H1 (cell line): ENCODE measurements around the gene ACMSD. TPM values are rescaled to one million over a fixed set of nuclear protein-coding genes. Genes with fewer than 3 reads are reported as not detected.

Experiments
- CTCF ChIA-PET: fragments of 300-600 bp; sonication (Branson Sonifier 250); formaldehyde crosslinking; loops from one replicate; lab custom pipeline; 2021; ENCODE audit not compliant: partially characterized antibody; lab: Charles Lee
- POLR2A ChIA-PET: fragments of 300-600 bp; sonication (Branson Sonifier 250); formaldehyde crosslinking; loops from one replicate; lab custom pipeline; 2021; ENCODE audit warnings: inconsistent platforms; ENCODE audit not compliant: partially characterized antibody; lab: Charles Lee
- DNase-seq, 2 experiments: peaks; one replicate each; pipeline versions ENCODE4 v3.0.0 to v3.0.0-alpha.2; 2010 to 2022; ENCODE audit warnings: low spot score in 2 of 2, low read depth in 1 of 2, mixed read lengths in 1 of 2
- FAIRE-seq: peaks from 2 replicates; lab custom pipeline; 2011; peaks lifted over from hg19 to GRCh38; lab: Jason Lieb, UNC
- H2AFZ ChIP-seq: 2 replicates; pipeline ENCODE4 v1.8.1; 2012; ENCODE audit warnings: low read length, inconsistent platforms
- H2AK5ac ChIP-seq: 2 replicates; pipeline ENCODE4 v1.6.1; 2013; ENCODE audit warnings: low read depth, low read length
- H2BK120ac ChIP-seq: replicated peaks from 2 replicates; pipeline ENCODE3; 2013; ENCODE audit warnings: low read depth, low read length, inconsistent platforms
- H2BK12ac ChIP-seq: 2 replicates; pipeline ENCODE4 v1.6.1; 2013; ENCODE audit warnings: low read depth, low read length
- H2BK15ac ChIP-seq: 2 replicates; pipeline ENCODE4 v1.6.1; 2013; ENCODE audit warnings: low read length
- H2BK20ac ChIP-seq: 2 replicates; pipeline ENCODE4 v1.6.1; 2013; ENCODE audit warnings: low read length
- H2BK5ac ChIP-seq: 2 replicates; pipeline ENCODE4 v1.6.1; 2013; ENCODE audit warnings: low read depth, low read length
- H3K14ac ChIP-seq: 2 replicates; pipeline ENCODE4 v1.6.1; 2013; ENCODE audit warnings: inconsistent platforms; ENCODE audit not compliant: insufficient read length
- H3K18ac ChIP-seq: 2 replicates; pipeline ENCODE4 v1.6.1; 2013; ENCODE audit warnings: low read length; ENCODE audit errors: extremely low read depth
- H3K23ac ChIP-seq: 2 replicates; pipeline ENCODE4 v1.6.1; 2013; ENCODE audit warnings: inconsistent platforms; ENCODE audit not compliant: insufficient read length
- H3K23me2 ChIP-seq: 2 replicates; pipeline ENCODE4 v1.6.1; 2013; ENCODE audit warnings: low read depth, low read length
- H3K27ac ChIP-seq: 2 replicates; pipeline ENCODE4 v1.6.1; 2011; ENCODE audit warnings: low read depth, low read length, inconsistent platforms
- H3K27me3 ChIP-seq, 4 experiments: replicated peaks in 1 of 4; 1 replicate in 1 of 4; 2 replicates in 3 of 4; pipeline versions ENCODE4 v1.6.1 to v1.8.1; 2011 to 2013; ENCODE audit warnings: low read length in 3 of 4, mild to moderate bottlenecking in 3 of 4, inconsistent platforms in 2 of 4, mixed read lengths in 2 of 4, moderate library complexity in 1 of 4; ENCODE audit not compliant: control insufficient read depth in 3 of 4, insufficient read depth in 3 of 4; ENCODE audit errors: extremely low read depth in 1 of 4
- H3K36me3 ChIP-seq, 4 experiments: 2 replicates each; pipeline versions ENCODE4 v1.6.1 to v1.8.1; 2011 to 2013; ENCODE audit warnings: mild to moderate bottlenecking in 4 of 4, low read length in 3 of 4, moderate library complexity in 2 of 4, control low read depth in 1 of 4, inconsistent platforms in 1 of 4; ENCODE audit not compliant: insufficient read depth in 4 of 4, control insufficient read depth in 2 of 4
- H3K4ac ChIP-seq: replicated peaks from 2 replicates; pipeline ENCODE3; 2013; ENCODE audit warnings: low read length, low read depth, mixed read lengths, inconsistent platforms; ENCODE audit not compliant: insufficient read length
- H3K4me1 ChIP-seq, 4 experiments: replicated peaks in 1 of 4; 1 replicate in 1 of 4; 2 replicates in 3 of 4; pipeline versions ENCODE4 v1.6.1 to v1.8.1; 2011 to 2013; ENCODE audit warnings: low read length in 3 of 4, inconsistent platforms in 2 of 4, mixed read lengths in 1 of 4; ENCODE audit not compliant: insufficient read depth in 4 of 4, control insufficient read depth in 3 of 4
- H3K4me2 ChIP-seq, 2 experiments: 2 replicates each; pipeline versions ENCODE4 v1.6.1 to v1.8.1; 2011 to 2013; ENCODE audit warnings: low read depth in 2 of 2, low read length in 2 of 2, control low read depth in 1 of 2, inconsistent platforms in 1 of 2, mild to moderate bottlenecking in 1 of 2; ENCODE audit not compliant: insufficient read depth in 1 of 2
- H3K4me3 ChIP-seq, 4 experiments: fragments of 200-600, 300-600 bp in 1 of 4; sonication (generic), shearing (Covaris generic), sonication (Bioruptor Twin) in 1 of 4; 2 replicates each; pipeline versions ENCODE4 v1.5.1 to v1.8.1; 2011 to 2016; ENCODE audit warnings: low read length in 4 of 4, low read depth in 3 of 4, control low read depth in 2 of 4, inconsistent platforms in 2 of 4, mild to moderate bottlenecking in 2 of 4, mixed read lengths in 1 of 4, moderate library complexity in 1 of 4; ENCODE audit not compliant: insufficient read depth in 2 of 4; ENCODE audit errors: extremely low read depth in 1 of 4
- H3K56ac ChIP-seq: replicated peaks from 2 replicates; pipeline ENCODE3; 2013; ENCODE audit warnings: low read depth, mild to moderate bottlenecking, mixed read lengths, low read length, inconsistent platforms; ENCODE audit not compliant: insufficient read length
- H3K79me1 ChIP-seq: 2 replicates; pipeline ENCODE4 v1.6.1; 2013; ENCODE audit warnings: low read depth, low read length, control low read depth
- H3K79me2 ChIP-seq, 2 experiments: 2 replicates each; pipeline versions ENCODE4 v1.6.1 to v1.8.1; 2012 to 2013; ENCODE audit warnings: low read length in 2 of 2, mild to moderate bottlenecking in 2 of 2, inconsistent platforms in 1 of 2; ENCODE audit not compliant: insufficient read depth in 2 of 2, control insufficient read depth in 1 of 2
- H3K9ac ChIP-seq, 4 experiments: replicated peaks in 1 of 4; 1 replicate in 1 of 4; 2 replicates in 3 of 4; pipeline versions ENCODE4 v1.6.1 to v1.8.1; 2011 to 2013; ENCODE audit warnings: low read depth in 3 of 4, low read length in 3 of 4, control low read depth in 2 of 4, mild to moderate bottlenecking in 2 of 4, moderate library complexity in 2 of 4, inconsistent platforms in 1 of 4; ENCODE audit errors: extremely low read depth in 1 of 4
- H3K9me3 ChIP-seq, 2 experiments: 2 replicates each; pipeline versions ENCODE4 v1.6.1 to v1.8.1; 2012 to 2013; ENCODE audit warnings: mild to moderate bottlenecking in 2 of 2, moderate library complexity in 2 of 2, control low read depth in 1 of 2, inconsistent platforms in 1 of 2, low read depth in 1 of 2, low read length in 1 of 2, mixed read lengths in 1 of 2; ENCODE audit not compliant: insufficient read depth in 2 of 2
- H4K20me1 ChIP-seq, 2 experiments: replicated peaks in 1 of 2; 2 replicates each; pipeline versions ENCODE3 to v1.8.1; 2011 to 2013; ENCODE audit warnings: inconsistent platforms in 2 of 2, low read length in 2 of 2, mild to moderate bottlenecking in 1 of 2; ENCODE audit not compliant: insufficient read depth in 2 of 2, control insufficient read depth in 1 of 2
- H4K5ac ChIP-seq: 2 replicates; pipeline ENCODE4 v1.6.1; 2013; ENCODE audit warnings: low read length, low read depth, mixed read lengths, inconsistent platforms; ENCODE audit not compliant: insufficient read length
- H4K8ac ChIP-seq: 2 replicates; pipeline ENCODE4 v1.8.0; 2013; ENCODE audit warnings: mild to moderate bottlenecking, moderate library complexity, low read length, inconsistent platforms; ENCODE audit not compliant: insufficient read depth; ENCODE audit errors: extremely low read depth
- H4K91ac ChIP-seq: replicated peaks from 2 replicates; pipeline ENCODE3; 2013; ENCODE audit warnings: low read length, mixed read lengths, inconsistent platforms; ENCODE audit not compliant: insufficient read length
- BRCA1 ChIP-seq: IDR thresholded peaks from 2 replicates; pipeline ENCODE4 v1.6.1; 2012; ENCODE audit warnings: low read depth, low read length, improper control_type of control experiment
- HDAC2 ChIP-seq, 2 experiments: fragments of 300-600 bp in 1 of 2; sonication (generic) in 1 of 2; IDR thresholded peaks; 2 replicates each; pipeline ENCODE4 v1.6.1; 2011 to 2012; ENCODE audit warnings: low read depth in 2 of 2, low read length in 2 of 2, mild to moderate bottlenecking in 2 of 2, moderate library complexity in 2 of 2, borderline replicate concordance in 1 of 2, inconsistent platforms in 1 of 2
- SP1 ChIP-seq: IDR thresholded peaks from 2 replicates; pipeline ENCODE4 v1.6.1; 2011; ENCODE audit warnings: low read depth, low read length
- SP4 ChIP-seq: IDR thresholded peaks from 2 replicates; pipeline ENCODE4 v1.6.1; 2012; ENCODE audit warnings: low read length, inconsistent platforms
- YY1 ChIP-seq: IDR thresholded peaks from 2 replicates; pipeline ENCODE4 v1.6.1; 2011; ENCODE audit warnings: low read depth, mild to moderate bottlenecking, low read length
- WGBS, 2 experiments: shearing (Covaris generic) in 1 of 2; methylation state at CpG; one replicate each; pipeline versions ENCODE4 v1.1.6 to v1.1.7; 2013 to 2015; ENCODE audit warnings: low lambda C conversion rate in 2 of 2, mixed read lengths in 2 of 2, inconsistent platforms in 1 of 2, low coverage in 1 of 2, missing lambda C conversion rate in 1 of 2; ENCODE audit not compliant: insufficient replicate concordance in 2 of 2, insufficient coverage in 1 of 2, insufficient read length in 1 of 2; ENCODE audit errors: extremely low coverage in 1 of 2, missing lambda C conversion rate in 1 of 2; 5-methylcytosine and 5-hydroxymethylcytosine counted together
- polyA plus RNA-seq, 7 experiments: library from polyadenylated mRNA; depleted of rRNA in 3 of 7; stranded (reverse) in 5 of 7; unstranded in 2 of 7; fragments of >200 nt in 5 of 7; fragments of 200-250 nt in 2 of 7; gene quantifications; 1 replicate in 5 of 7; 2 replicates in 1 of 7; 4 replicates in 1 of 7; pipeline versions ENCODE4 v1.2.1 to v1.2.3, GENCODE V29; 2011 to 2013; ENCODE audit warnings: missing spikeins in 2 of 7, mixed read lengths in 2 of 7
- total RNA-seq: library from RNA; stranded (reverse); fragmentation: NEBNext Ultra II Directional; extraction: Animal tissue kit (Norgen Biotek cat#: 25700); gene quantifications from 2 replicates; pipeline ENCODE4 v1.2.1, GENCODE V29; 2021
- TF ChIP-seq, protein P1 (sequence below): IDR thresholded peaks from 2 replicates; pipeline ENCODE4 v1.6.1; 2012; ENCODE audit warnings: low read length, inconsistent platforms

Gene ACMSD
- total and polyA plus RNA-seq, 2 of the 8 experiments (the other 6 are each of a cell fraction or from before 2014, with no cell fraction given): not detected

DNA sequence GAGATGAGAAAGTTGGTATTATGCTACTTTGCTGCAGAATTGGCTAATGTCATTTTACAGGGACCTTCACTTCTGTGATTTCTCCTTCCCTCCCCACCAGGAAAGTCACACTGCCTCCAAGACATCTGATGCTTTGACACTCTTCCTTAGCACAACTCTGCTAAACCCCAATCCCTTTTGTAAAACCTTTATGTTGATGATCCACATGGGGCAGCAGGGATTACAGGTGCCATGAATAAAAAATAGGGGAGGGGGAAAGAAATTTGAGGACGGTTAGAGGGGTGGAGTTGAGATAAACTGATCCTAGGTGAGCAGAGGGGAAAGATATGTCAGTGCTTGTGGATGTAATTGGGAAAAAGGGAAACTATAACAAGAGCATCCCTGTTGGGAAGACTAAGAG is 106.6 kb downstream of the ACMSD start:
- 67 to 100% methylated on average over 1 of the region's 1 CpG for WGBS, 2 experiments
- no peak overlapping the region for H4K5ac ChIP-seq
- no peak overlapping the region for H3K14ac ChIP-seq
- no peak overlapping the region for H3K27ac ChIP-seq
- H3K79me2 ChIP-seq: peaks cover 0 to 21% of the 10 kb centered on the region in 2 experiments; a peak in 2 of 4 replicates
- H3K23ac ChIP-seq: no peak overlapping the region
- no peak for DNase-seq
- H2AFZ ChIP-seq: no peak overlapping the region
- H3K9me3 ChIP-seq: no peaks in the 10 kb centered on the region
- no peaks in the 10 kb centered on the region for H3K27me3 ChIP-seq
- H2BK15ac ChIP-seq: no peak overlapping the region
- H3K56ac ChIP-seq: no peak overlapping the region
- H2BK12ac ChIP-seq: no peak overlapping the region
- ChIA-PET CTCF (interaction anchor here (0.9 kb wide), 1 partner anchor 494 kb away, joined by 4 read pairs; no protein-coding TSS in a partner anchor), POLR2A (interaction anchor here (2.0 kb wide), 1 partner anchor 16 kb away, joined by 5 read pairs; no protein-coding TSS in a partner anchor)
- no peak overlapping the region for H4K8ac ChIP-seq
- no peak overlapping the region for H3K18ac ChIP-seq
- H3K4me1 ChIP-seq: peaks cover 0 to 4% (median 0%) of the 10 kb centered on the region in 4 experiments; a peak in 1 of 7 replicates
- H3K4ac ChIP-seq: no peak overlapping the region
- no peak overlapping the region for H2BK20ac ChIP-seq
- FAIRE-seq: no peak
- H2AK5ac ChIP-seq: no peak overlapping the region
- H4K91ac ChIP-seq: no peak overlapping the region
- H3K4me3 ChIP-seq: no peak overlapping the region
- H3K9ac ChIP-seq: no peak overlapping the region
- peaks cover 6% of the 10 kb centered on the region in 2 experiments for H4K20me1 ChIP-seq
- peaks cover 1 to 76% (median 28%) of the 10 kb centered on the region in 4 experiments; a peak in 7 of 8 replicates for H3K36me3 ChIP-seq
- H3K23me2 ChIP-seq: no peaks in the 10 kb centered on the region
- no peak overlapping the region for H2BK120ac ChIP-seq
- no peak overlapping the region for H3K4me2 ChIP-seq
- H3K79me1 ChIP-seq: no peaks in the 10 kb centered on the region
- H2BK5ac ChIP-seq: no peak overlapping the region
- no peak for TF ChIP-seq BRCA1
- no peak for TF ChIP-seq SP4
- TF ChIP-seq, protein P1, sequence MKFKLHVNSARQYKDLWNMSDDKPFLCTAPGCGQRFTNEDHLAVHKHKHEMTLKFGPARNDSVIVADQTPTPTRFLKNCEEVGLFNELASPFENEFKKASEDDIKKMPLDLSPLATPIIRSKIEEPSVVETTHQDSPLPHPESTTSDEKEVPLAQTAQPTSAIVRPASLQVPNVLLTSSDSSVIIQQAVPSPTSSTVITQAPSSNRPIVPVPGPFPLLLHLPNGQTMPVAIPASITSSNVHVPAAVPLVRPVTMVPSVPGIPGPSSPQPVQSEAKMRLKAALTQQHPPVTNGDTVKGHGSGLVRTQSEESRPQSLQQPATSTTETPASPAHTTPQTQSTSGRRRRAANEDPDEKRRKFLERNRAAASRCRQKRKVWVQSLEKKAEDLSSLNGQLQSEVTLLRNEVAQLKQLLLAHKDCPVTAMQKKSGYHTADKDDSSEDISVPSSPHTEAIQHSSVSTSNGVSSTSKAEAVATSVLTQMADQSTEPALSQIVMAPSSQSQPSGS: no peak
- no peak for TF ChIP-seq HDAC2 (IDR thresholded peaks at IDR 0.05; ENCODE audit: borderline replicate concordance in 1 of 2, low read depth in 2 of 2, low read length in 2 of 2)
- no peak for TF ChIP-seq SP1
- TF ChIP-seq YY1: no peak
